ENCODE measurements around the gene LHX8.

Gene LHX8

DNA sequence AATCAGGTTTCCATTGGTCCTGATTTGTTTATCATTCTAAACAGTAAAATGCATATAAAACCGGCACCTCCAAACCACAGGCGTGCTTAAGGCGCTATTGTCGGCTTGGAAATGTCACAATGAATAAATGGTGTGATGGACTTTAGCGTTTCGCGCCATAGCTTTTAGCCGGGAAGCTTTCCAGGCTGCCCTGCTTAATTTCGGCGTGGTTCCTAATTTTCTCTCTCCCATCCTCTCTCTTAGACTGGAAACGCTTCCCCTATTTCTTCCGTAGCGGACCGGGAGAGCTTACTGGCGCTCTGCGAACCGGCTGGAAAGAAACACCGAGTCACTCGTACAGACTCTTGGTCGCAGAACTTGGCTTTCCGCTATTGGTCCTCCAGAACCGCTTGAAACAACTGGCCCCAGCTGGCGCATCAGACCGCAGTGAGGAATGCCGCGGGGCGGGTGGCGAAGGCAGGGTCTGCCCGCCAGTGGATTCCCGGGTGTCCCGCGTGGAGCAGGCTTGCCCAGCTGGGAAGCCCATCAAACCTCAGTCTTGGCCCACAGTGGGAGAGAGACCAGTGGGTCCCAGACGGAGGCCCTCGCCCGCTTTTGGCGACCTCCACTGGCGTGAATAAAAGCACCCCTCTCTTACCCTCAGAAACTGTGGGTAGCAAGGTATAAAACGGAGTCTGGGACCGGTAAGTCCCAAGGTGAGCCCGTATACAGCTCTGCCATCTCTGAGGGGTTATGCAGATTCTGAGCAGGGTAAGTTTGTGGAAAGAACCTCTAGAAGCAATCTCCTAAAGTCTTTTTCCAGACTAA, 4.0 kb upstream of the LHX8 start:
- no peak; the same call in 1 of the 2 replicates for TF ChIP-seq CTCF (IDR thresholded peaks at IDR 0.05; ENCODE audit: low read depth, low read length)
- DNase-seq (ENCODE audit: extremely low read depth, low read depth), result peak; percentile 83

DNA sequence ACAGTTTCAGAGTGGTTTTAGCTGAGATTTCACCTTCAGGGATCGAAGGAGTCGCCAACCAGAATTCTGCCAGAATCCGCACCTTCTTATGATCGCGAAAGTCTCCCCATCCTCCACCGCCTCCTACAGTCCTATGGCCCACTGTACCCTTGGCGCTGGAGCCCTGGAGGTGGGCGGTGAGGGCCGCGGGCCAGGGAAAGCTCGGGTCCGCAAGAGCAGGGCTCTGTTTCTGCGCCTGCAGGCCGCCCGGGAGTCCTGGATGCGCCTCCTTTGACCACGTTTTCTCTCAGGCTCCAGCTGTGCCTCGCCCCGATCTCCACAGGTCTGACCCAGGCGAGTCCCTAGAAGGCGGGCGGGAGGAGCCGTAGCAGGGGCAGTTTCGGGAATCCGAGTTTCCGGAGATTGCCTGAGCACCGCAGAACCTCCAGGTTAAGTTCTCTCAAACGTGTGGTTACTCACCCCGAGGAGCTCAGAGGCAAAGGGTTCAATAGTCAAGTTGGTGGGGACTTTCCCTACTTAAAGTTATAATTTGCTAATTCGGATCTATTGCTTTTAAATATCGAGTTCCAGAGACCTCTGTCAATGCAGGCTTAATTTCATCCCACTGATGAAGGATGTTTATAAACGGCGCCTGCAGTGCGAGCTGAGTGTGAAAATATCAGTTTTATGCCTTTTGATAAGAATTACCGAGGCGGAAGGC, 3.2 kb upstream of the LHX8 start:
- TF ChIP-seq CTCF (IDR thresholded peaks at IDR 0.05; ENCODE audit: low read depth, low read length), result no peak; the same call in 1 of the 2 replicates
- DNase-seq (ENCODE audit: extremely low read depth, low read depth), result no peak

DNA sequence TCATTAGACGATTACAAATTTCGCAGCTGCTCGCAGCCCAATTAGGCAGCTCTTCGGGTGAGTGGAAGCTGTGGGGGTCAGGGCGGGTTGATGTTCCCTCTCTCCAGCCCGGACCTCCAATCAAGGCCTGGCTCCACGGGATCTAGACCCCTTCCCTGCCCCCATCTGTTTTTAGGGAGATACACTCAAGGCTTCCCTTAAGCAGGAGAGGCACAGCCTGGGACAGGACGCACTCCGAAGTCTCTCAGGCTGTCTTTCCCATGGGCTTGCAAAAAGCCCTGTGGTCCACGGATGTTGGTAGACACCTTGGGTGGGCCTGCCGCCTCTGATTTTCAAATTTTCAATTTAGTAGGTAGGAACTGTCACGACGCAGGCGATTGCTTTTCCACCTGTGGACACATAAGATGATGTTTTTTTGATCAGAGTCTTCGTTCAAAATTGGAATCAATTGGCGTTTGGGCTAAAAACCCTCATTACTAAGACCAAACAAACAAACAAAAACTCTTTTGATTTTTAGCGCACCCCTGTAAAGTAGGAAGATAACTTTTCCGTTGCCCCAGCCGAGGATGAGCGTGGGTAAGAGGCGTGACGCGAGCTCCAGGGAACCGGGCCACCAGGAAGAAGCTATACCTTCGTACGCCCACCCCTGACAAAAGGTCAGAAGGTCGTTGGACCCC, 2.5 kb upstream of the LHX8 start:
- no peak for TF ChIP-seq CTCF (IDR thresholded peaks at IDR 0.05; ENCODE audit: low read depth, low read length)
- DNase-seq (ENCODE audit: extremely low read depth, low read depth), result no peak

GRCh38 chr1:75132242-75132811, 1.9 kb upstream of the LHX8 start:
- DNase-seq (ENCODE audit: extremely low read depth, low read depth), result no peak
- no peak for TF ChIP-seq CTCF (IDR thresholded peaks at IDR 0.05; ENCODE audit: low read depth, low read length)

GRCh38 chr1:75132812-75133619, 1.2 kb upstream of the LHX8 start:
- no peak for TF ChIP-seq CTCF (IDR thresholded peaks at IDR 0.05; ENCODE audit: low read depth, low read length)
- DNase-seq (ENCODE audit: extremely low read depth, low read depth), result no peak

- no peak for DNase-seq (ENCODE audit: extremely low read depth, low read depth)
- TF ChIP-seq CTCF (IDR thresholded peaks at IDR 0.05; ENCODE audit: low read depth, low read length), result no peak
Measured at GRCh38 chr1:75134647-75135572, 722 bp downstream of the LHX8 start.
